ENCODE measurements around the gene DYNC1LI1.

DYNC1LI1 gene

GRCh38 chr3:32487781-32488473 is 82.7 kb downstream of the DYNC1LI1 start:
- no peak for DNase-seq

DNA sequence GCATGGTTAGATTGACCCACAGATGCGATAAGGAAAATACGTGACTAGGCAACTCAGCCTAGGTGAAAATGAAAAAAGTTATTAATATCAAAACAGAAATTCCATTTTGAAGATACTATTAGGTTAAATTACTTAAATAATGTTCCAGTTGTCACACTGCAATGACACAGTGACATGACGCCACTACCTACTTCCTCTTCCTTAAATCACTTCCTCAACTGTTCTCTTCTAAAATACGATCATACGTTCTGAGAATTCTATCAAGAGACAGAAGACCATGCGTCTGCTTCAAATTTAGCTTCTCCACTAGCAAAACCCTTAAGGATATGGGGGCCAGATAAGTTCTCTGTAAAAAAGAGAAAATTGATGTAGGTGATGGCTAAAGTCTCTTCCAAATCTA is 86.2 kb downstream of the DYNC1LI1 start:
- no peak for DNase-seq

GRCh38 chr3:32483772-32484171 is 86.9 kb downstream of the DYNC1LI1 start:
- no peak for DNase-seq

DNA sequence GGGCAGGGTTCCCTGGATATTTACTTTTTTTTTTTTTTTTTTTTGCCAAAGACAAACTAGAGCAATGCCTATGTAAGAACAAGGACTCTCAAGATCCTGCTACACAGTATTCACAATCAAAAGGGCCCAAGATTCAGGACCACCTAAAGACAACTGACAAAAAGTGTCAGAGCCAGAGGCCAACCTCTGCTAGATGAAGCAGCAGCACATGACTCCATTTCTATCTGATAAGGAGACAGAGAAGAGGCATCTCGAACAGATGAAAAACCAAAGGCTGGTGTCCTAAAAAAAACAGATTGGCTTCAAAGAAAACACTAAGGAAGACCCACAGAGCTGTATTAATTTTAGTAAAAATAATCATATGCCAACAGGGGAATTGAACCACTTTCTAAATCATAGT is 88.0 kb downstream of the DYNC1LI1 start:
- no peak for DNase-seq

- no peak for DNase-seq
Observed at GRCh38 chr3:32481791-32482631, 88.6 kb downstream of the DYNC1LI1 start.

DNA sequence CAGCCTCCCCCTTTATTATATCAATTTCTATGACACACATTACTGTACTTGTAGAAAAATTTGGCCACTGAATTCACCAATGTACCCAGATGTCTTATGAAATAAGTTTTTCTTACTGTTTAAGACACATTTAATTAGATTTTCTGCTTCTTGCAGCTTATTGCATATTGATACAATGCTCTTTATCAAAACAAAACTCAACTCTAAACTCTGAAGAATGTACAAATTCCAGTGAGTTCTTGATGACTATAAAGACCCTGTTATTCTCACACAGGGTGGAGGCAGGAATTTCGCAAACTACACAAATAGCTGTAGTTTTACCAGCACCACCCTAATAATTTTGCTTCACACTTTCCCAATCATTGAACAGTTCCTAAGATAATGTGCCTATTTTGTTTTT is 90.1 kb downstream of the DYNC1LI1 start:
- DNase-seq: no peak

Data from NCI-H1930 (cell line).